ENCODE data around the gene MNS1.

The MNS1 gene

DNA sequence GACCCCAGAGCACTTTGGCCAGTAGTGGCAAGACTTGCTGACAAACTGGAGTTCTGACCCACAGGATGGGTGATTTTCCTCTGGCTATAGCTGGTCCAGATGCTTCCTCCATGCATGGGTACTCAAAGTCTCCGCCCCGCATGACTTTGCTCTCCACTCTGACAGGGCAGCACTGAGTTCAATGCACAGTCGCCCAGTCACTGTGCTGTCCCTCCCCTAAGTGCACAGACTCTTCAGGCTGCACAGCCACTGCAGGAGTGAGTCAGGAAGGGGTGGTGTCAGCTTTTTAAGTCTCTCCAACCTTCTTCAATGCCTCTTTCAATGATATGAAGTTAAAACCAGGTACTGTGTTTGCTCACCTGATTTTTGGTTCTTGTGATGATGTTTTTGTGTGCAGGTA is 81.9 kb downstream of the MNS1 start:
- no peak for DNase-seq
- in situ Hi-C loops (cut with HindIII; ENCODE audit: low pct_ligation_motif_present, low pct_unique_long_range_greater_than_20kb, low sequenced_read_pairs): no loop called here

All from ACHN (cell line).